Stomach (tissue), 9 donors: Measurements from ENCODE around the gene HNRNPK. TPM values are rescaled to one million over a fixed set of nuclear protein-coding genes. Genes with fewer than 3 reads are reported as not detected.

Experiments
- DNase-seq, 2 donors: peaks; one replicate each; pipeline versions ENCODE4 v3.0.0 to v3.0.0-alpha.2; 2013 to 2019
- H3K27ac ChIP-seq, 5 donors: fragments of 200-600 bp in 4 of 5; sonication (generic) in 4 of 5; one replicate each; pipeline ENCODE4 v1.5.1; 2013 to 2019; ENCODE audit warnings: mild to moderate bottlenecking in 1 of 5, moderate library complexity in 1 of 5
- H3K27me3 ChIP-seq, 3 donors: fragments of 200-600 bp; sonication (generic); one replicate each; pipeline ENCODE4 v1.5.1; 2017 to 2019; ENCODE audit warnings: mixed run types in 1 of 3
- H3K36me3 ChIP-seq, 4 donors: fragments of 200-600 bp; sonication (generic); 1 replicate in 3 of 4; 2 replicates in 1 of 4; pipeline ENCODE4 v1.5.1; 2016 to 2019
- H3K4me1 ChIP-seq, 4 donors: fragments of 200-600 bp; sonication (generic); one replicate each; pipeline ENCODE4 v1.5.1; 2016 to 2019
- H3K4me3 ChIP-seq, 4 donors: fragments of 200-600 bp; sonication (generic) in 3 of 4; one replicate each; pipeline ENCODE4 v1.5.1; 2016 to 2019; ENCODE audit warnings: mild to moderate bottlenecking in 1 of 4
- H3K9me3 ChIP-seq, 4 donors: fragments of 200-600 bp; sonication (generic); one replicate each; pipeline ENCODE4 v1.5.1; 2016 to 2019
- EP300 ChIP-seq: sonication (generic); formaldehyde crosslinking; IDR thresholded peaks from one replicate; pipeline ENCODE4 v1.6.1; 2017; ENCODE audit warnings: antibody characterized with exemption
- POLR2A ChIP-seq, 4 donors: fragments of 450-650 bp; IDR thresholded peaks; one replicate each; pipeline ENCODE4 v1.6.1; 2016; ENCODE audit warnings: antibody characterized with exemption in 4 of 4, control low read depth in 2 of 4, mild to moderate bottlenecking in 1 of 4, moderate library complexity in 1 of 4
- POLR2AphosphoS5 ChIP-seq, 3 donors: sonication (generic); formaldehyde crosslinking; IDR thresholded peaks; one replicate each; pipeline ENCODE4 v1.6.1; 2016; ENCODE audit warnings: antibody characterized with exemption in 3 of 3
- WGBS, 5 donors: extraction: QIAGEN DNeasy Blood & Tissue Kit in 3 of 5; methylation state at CpG; one replicate each; pipeline versions ENCODE4 v1.1.5 to v1.1.7; 2013 to 2018; 5-methylcytosine and 5-hydroxymethylcytosine counted together
- intact Hi-C: fragments of 100-400 bp; cut with DNase I; formaldehyde crosslinking; loops from one replicate; pipeline ENCODE4 v1.15.1; 2023; ENCODE audit warnings: low total_unique reads
- polyA plus RNA-seq, 3 donors: library from polyadenylated mRNA; stranded (reverse); fragments of 200-250 nt; gene quantifications; one replicate each; pipeline ENCODE4 v1.2.3, GENCODE V29; 2013
- total RNA-seq, 5 donors: library from RNA; depleted of rRNA; stranded (reverse); fragments of >200 nt; gene quantifications; one replicate each; pipeline versions ENCODE4 v1.1.0 to v1.2.3, GENCODE V29; 2014 to 2016
- TF ChIP-seq, protein P1 (sequence below), 7 experiments: fragments of 450-650 bp in 4 of 7; fragments of 200-600 bp in 3 of 7; sonication (generic) in 3 of 7; IDR thresholded peaks; one replicate each; pipeline ENCODE4 v1.5.1; 2016 to 2019; ENCODE audit warnings: antibody characterized with exemption in 7 of 7, control low read depth in 2 of 7, mild to moderate bottlenecking in 1 of 7
- donor health status: healthy with polysubstance abuse.
- donor health status: Bipolar disorder and iron deficiency.
- donor health status: healthy.

HNRNPK gene
- total and polyA plus RNA-seq, 8 donors: 164 to 835 (median 257) TPM

DNA sequence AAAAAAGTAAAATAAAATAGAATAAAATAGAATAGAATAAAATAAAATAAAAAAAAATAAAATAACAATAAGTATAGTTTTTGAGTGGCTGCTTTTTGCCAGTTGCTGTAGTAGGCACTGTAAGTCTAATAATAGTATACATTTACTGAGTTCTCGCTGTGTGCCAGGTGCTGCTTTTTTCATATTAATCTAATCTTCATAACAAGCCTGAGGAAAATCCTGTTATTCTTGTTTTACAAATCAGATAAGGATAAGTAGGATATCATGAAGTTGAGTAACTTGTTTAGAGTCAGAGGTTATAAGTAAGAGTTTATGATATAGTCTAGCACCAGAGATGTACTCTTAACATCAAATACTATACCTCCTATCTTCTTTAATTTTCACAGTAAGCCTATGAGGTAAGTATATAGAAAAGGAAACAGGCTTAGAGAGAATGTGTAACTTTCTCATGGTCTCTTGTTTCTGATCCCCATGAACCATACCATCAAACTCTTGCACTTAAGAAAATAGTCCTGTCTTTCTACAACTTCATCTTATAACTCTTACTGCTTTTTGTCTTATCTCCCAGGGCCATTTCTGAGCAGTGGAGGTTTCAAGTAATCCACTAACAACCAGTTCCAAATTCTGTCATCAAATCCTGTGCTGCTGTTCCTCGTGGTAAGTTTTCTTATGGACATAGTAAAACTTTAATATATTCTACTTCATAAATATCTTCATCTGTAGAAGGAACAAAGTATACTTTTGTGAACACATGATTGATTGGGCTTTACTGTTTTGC lies 19.3 kb upstream of the HNRNPK start:
- Histone ChIP-seq H3K27me3 (no peaks in the 10 kb centered on the region), H3K4me1 (peaks cover 5 to 20% (median 13%) of the 10 kb centered on the region in 4 donors), H3K27ac (peak overlapping the region in 3 of 5 donors; percentile 10 to 38 (median 14)), H3K4me3 (no peak overlapping the region), H3K9me3 (no peaks in the 10 kb centered on the region), H3K36me3 (peaks cover 0 to 5% (median 0%) of the 10 kb centered on the region in 4 donors)
- WGBS, 5 donors: 26 to 44% (median 35%) methylated on average over 2 of the region's 2 CpGs
- intact Hi-C loops: no loop called here
- DNase-seq: peak in 1 of 2 donors; percentile 35
- no peak for TF ChIP-seq EP300
- no peak for TF ChIP-seq POLR2A (IDR thresholded peaks at IDR 0.05)
- TF ChIP-seq, protein P1, sequence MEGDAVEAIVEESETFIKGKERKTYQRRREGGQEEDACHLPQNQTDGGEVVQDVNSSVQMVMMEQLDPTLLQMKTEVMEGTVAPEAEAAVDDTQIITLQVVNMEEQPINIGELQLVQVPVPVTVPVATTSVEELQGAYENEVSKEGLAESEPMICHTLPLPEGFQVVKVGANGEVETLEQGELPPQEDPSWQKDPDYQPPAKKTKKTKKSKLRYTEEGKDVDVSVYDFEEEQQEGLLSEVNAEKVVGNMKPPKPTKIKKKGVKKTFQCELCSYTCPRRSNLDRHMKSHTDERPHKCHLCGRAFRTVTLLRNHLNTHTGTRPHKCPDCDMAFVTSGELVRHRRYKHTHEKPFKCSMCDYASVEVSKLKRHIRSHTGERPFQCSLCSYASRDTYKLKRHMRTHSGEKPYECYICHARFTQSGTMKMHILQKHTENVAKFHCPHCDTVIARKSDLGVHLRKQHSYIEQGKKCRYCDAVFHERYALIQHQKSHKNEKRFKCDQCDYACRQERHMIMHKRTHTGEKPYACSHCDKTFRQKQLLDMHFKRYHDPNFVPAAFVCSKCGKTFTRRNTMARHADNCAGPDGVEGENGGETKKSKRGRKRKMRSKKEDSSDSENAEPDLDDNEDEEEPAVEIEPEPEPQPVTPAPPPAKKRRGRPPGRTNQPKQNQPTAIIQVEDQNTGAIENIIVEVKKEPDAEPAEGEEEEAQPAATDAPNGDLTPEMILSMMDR (IDR thresholded peaks at IDR 0.05): no peak
- no peak for TF ChIP-seq POLR2AphosphoS5 (IDR thresholded peaks at IDR 0.05)

DNA sequence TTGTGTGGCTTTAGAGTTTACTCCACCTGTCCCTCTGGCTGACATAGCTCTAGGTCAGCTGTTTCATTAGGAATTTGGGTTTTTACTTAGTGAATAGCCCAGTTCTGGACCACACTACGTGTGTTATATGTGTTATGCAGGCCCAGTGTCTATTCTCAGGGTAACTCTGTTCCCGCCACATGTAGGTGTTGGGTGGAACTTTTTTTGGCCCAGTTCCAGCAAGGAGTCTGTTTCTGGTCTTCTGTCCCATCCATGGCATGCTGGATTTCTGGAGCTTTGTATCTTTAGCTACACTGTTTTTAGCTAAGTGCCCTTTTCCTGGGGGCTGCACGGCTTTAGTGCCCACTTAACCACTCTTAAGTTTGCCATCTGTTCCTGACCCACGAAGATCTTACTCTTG lies 16.1 kb upstream of the HNRNPK start:
- Histone ChIP-seq H3K27ac (no peak overlapping the region), H3K4me1 (peaks cover 5 to 26% (median 16%) of the 10 kb centered on the region in 4 donors), H3K27me3 (no peaks in the 10 kb centered on the region), H3K9me3 (no peaks in the 10 kb centered on the region), H3K36me3 (peaks cover 0 to 2% (median 0%) of the 10 kb centered on the region in 4 donors), H3K4me3 (no peak overlapping the region)
- DNase-seq: peak in 1 of 2 donors; percentile 16
- intact Hi-C loops: no loop called here
- WGBS, 5 donors: 87 to 96% (median 89%) methylated on average over 4 of the region's 4 CpGs
- TF ChIP-seq POLR2A (IDR thresholded peaks at IDR 0.05) (no peak), EP300 (no peak), POLR2AphosphoS5 (IDR thresholded peaks at IDR 0.05) (no peak)

GRCh38 chr9:83992901-83993300 lies 12.9 kb upstream of the HNRNPK start:
- TF ChIP-seq POLR2AphosphoS5 (IDR thresholded peaks at IDR 0.05): no peak

GRCh38 chr9:83992407-83992806 lies 12.4 kb upstream of the HNRNPK start:
- Histone ChIP-seq H3K9me3 (no peaks in the 10 kb centered on the region), H3K4me1 (peaks cover 0 to 19% (median 4%) of the 10 kb centered on the region in 4 donors), H3K27me3 (no peaks in the 10 kb centered on the region), H3K4me3 (no peak overlapping the region), H3K36me3 (peaks cover 0 to 12% (median 4%) of the 10 kb centered on the region in 4 donors), H3K27ac (peak overlapping the region in 3 of 5 donors; percentile 36 to 44 (median 36))
- intact Hi-C loops: no loop called here
- DNase-seq: peak in 1 of 2 donors; percentile 75
- TF ChIP-seq EP300: no peak
- TF ChIP-seq, protein P1 (IDR thresholded peaks at IDR 0.05): no peak
- TF ChIP-seq POLR2A (IDR thresholded peaks at IDR 0.05): no peak
- peak in 1 of 3 donors; percentile 61 for TF ChIP-seq POLR2AphosphoS5 (IDR thresholded peaks at IDR 0.05)
- 18 to 49% (median 36%) methylated on average over 1 of the region's 1 CpG for WGBS, 5 donors

More at GRCh38 chr9:83992901-83993300, 12.9 kb upstream of the HNRNPK start:
- Histone ChIP-seq H3K4me1 (peaks cover 2 to 19% (median 6%) of the 10 kb centered on the region in 4 donors), H3K27me3 (no peaks in the 10 kb centered on the region), H3K27ac (peak overlapping the region in 2 of 5 donors; percentile 36 to 44), H3K36me3 (peaks cover 0 to 12% (median 4%) of the 10 kb centered on the region in 4 donors), H3K9me3 (no peaks in the 10 kb centered on the region), H3K4me3 (no peak overlapping the region)
- intact Hi-C loops: no loop called here
- DNase-seq: no peak

DNA sequence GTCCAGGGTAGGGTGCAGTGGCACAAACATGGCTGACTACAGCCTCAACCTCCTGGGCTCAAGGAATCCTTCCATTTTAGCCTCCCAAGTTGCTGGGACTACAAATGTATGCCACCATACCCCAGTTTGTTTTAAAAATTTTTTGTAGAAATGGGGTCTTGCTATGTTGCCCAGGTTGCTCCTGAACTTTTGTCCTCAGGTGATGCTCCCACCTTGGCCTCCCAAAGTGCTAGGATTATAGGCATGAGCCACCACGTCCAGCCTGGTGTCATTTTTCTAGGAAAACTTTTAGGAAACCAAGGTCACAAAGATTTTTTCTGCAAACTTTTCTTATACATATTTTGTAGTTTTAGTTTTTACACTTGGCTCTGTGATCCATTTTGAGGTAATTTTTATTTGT lies 11.3 kb upstream of the HNRNPK start:
- Histone ChIP-seq H3K9me3 (no peaks in the 10 kb centered on the region), H3K36me3 (peaks cover 0 to 12% (median 4%) of the 10 kb centered on the region in 4 donors), H3K4me1 (peaks cover 0 to 29% (median 9%) of the 10 kb centered on the region in 4 donors), H3K4me3 (no peak overlapping the region), H3K27ac (no peak overlapping the region), H3K27me3 (no peaks in the 10 kb centered on the region)
- no peak for DNase-seq
- 91 to 100% (median 97%) methylated on average over 1 of the region's 1 CpG for WGBS, 5 donors
- TF ChIP-seq EP300 (no peak), POLR2A (IDR thresholded peaks at IDR 0.05) (no peak), POLR2AphosphoS5 (IDR thresholded peaks at IDR 0.05) (no peak)
- TF ChIP-seq, protein P1 (IDR thresholded peaks at IDR 0.05): no peak
- intact Hi-C loops: no loop called here
